Thyroid gland (tissue), 4 donors: ENCODE measurements around the gene STRIP2.

Experiments
- POLR2A ChIP-seq, 2 donors: fragments of 450-650 bp; IDR thresholded peaks; one replicate each; pipeline ENCODE4 v1.6.1; 2017; ENCODE audit warnings: antibody characterized with exemption in 2 of 2, mild to moderate bottlenecking in 2 of 2, moderate library complexity in 1 of 2
- TF ChIP-seq, protein P1 (sequence below), 6 experiments: fragments of 200-600 bp in 3 of 6; fragments of 450-650 bp in 3 of 6; sonication (generic) in 3 of 6; IDR thresholded peaks; one replicate each; pipeline ENCODE4 v1.5.1; 2016 to 2019; ENCODE audit warnings: antibody characterized with exemption in 6 of 6, mild to moderate bottlenecking in 2 of 6, inconsistent platforms in 1 of 6, moderate library complexity in 1 of 6

GRCh38 chr7:129394101-129394500, 40.1 kb upstream of the STRIP2 start:
- TF ChIP-seq, protein P1, sequence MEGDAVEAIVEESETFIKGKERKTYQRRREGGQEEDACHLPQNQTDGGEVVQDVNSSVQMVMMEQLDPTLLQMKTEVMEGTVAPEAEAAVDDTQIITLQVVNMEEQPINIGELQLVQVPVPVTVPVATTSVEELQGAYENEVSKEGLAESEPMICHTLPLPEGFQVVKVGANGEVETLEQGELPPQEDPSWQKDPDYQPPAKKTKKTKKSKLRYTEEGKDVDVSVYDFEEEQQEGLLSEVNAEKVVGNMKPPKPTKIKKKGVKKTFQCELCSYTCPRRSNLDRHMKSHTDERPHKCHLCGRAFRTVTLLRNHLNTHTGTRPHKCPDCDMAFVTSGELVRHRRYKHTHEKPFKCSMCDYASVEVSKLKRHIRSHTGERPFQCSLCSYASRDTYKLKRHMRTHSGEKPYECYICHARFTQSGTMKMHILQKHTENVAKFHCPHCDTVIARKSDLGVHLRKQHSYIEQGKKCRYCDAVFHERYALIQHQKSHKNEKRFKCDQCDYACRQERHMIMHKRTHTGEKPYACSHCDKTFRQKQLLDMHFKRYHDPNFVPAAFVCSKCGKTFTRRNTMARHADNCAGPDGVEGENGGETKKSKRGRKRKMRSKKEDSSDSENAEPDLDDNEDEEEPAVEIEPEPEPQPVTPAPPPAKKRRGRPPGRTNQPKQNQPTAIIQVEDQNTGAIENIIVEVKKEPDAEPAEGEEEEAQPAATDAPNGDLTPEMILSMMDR (IDR thresholded peaks at IDR 0.05), result no peak
- TF ChIP-seq POLR2A (IDR thresholded peaks at IDR 0.05), result no peak
